ENCODE measurements around the gene RFLNA.

GRCh38 chr12:124323771-124324530, 29.1 kb downstream of the RFLNA start:
- TF ChIP-seq POLR2AphosphoS5 (IDR thresholded peaks at IDR 0.05) (no peak), CTCF (IDR thresholded peaks at IDR 0.05) (no peak), POLR2A (IDR thresholded peaks at IDR 0.05) (no peak), EP300 (IDR thresholded peaks at IDR 0.05) (no peak)

Data from suprapubic skin (tissue), 4 donors.